Measurements from ENCODE around the gene OAT.

DNA sequence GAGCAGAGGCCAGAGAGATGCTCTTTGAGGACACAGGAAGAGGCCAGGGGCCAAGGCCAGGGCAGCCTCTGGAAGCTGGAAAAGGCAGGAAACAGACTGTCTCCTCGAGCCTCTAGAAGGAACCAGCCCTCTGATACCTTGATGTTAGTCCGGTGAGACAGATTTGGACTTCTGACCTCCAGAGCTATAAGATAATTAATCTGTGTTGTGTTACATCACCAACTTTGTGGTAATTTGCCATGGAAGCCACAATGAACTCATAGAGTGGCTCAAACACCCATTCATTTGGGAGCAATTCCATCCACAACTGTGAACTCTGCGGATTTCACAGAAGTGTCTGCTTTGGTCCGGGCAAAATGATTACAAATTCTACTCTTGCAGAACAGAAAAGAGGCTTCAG, 48.7 kb downstream of the OAT start:
- TF ChIP-seq POLR2AphosphoS5 (IDR thresholded peaks at IDR 0.05) (no peak), POLR2A (IDR thresholded peaks at IDR 0.05) (no peak), EP300 (IDR thresholded peaks at IDR 0.05) (no peak)
- TF ChIP-seq, protein P1, sequence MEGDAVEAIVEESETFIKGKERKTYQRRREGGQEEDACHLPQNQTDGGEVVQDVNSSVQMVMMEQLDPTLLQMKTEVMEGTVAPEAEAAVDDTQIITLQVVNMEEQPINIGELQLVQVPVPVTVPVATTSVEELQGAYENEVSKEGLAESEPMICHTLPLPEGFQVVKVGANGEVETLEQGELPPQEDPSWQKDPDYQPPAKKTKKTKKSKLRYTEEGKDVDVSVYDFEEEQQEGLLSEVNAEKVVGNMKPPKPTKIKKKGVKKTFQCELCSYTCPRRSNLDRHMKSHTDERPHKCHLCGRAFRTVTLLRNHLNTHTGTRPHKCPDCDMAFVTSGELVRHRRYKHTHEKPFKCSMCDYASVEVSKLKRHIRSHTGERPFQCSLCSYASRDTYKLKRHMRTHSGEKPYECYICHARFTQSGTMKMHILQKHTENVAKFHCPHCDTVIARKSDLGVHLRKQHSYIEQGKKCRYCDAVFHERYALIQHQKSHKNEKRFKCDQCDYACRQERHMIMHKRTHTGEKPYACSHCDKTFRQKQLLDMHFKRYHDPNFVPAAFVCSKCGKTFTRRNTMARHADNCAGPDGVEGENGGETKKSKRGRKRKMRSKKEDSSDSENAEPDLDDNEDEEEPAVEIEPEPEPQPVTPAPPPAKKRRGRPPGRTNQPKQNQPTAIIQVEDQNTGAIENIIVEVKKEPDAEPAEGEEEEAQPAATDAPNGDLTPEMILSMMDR (IDR thresholded peaks at IDR 0.05) = no peak
